Stomach smooth muscle (tissue), 2 donors: ENCODE measurements around the gene CCDC150.
"Not testable (repeated sequence)": the region's sequence is repeated elsewhere in the genome, so short reads cannot be mapped to it uniquely, and the experiment has no call there.

Source experiments
- H3K27ac ChIP-seq: one replicate; pipeline ENCODE4 v1.7.0; 2013; ENCODE audit warnings: mild to moderate bottlenecking, low read length, inconsistent platforms
- H3K27me3 ChIP-seq, 2 donors: one replicate each; pipeline ENCODE4 v1.7.0; 2013; ENCODE audit warnings: low read length in 2 of 2; ENCODE audit not compliant: insufficient read depth in 2 of 2, control insufficient read depth in 1 of 2
- H3K36me3 ChIP-seq, 2 donors: one replicate each; pipeline ENCODE4 v1.7.0; 2013; ENCODE audit warnings: low read length in 2 of 2; ENCODE audit not compliant: control insufficient read depth in 2 of 2, insufficient read depth in 2 of 2
- H3K4me1 ChIP-seq: one replicate; pipeline ENCODE4 v1.7.0; 2013; ENCODE audit warnings: low read length; ENCODE audit not compliant: control insufficient read depth, insufficient read depth
- H3K4me3 ChIP-seq, 2 donors: one replicate each; pipeline ENCODE4 v1.7.0; 2013; ENCODE audit warnings: low read length in 2 of 2
- H3K9ac ChIP-seq, 2 donors: one replicate each; pipeline ENCODE4 v1.7.0; 2013; ENCODE audit warnings: low read length in 2 of 2, mild to moderate bottlenecking in 1 of 2
- H3K9me3 ChIP-seq, 2 donors: one replicate each; pipeline ENCODE4 v1.7.0; 2013; ENCODE audit warnings: low read length in 2 of 2; ENCODE audit not compliant: control insufficient read depth in 2 of 2
- donor health status: healthy.
- donor health status: Pancreatic carcinoma.

CCDC150 gene

GRCh38 chr2:196710056-196710455, 70.5 kb downstream of the CCDC150 start:
- H3K9me3 ChIP-seq, H3K27me3 ChIP-seq, H3K27ac ChIP-seq, H3K4me3 ChIP-seq, H3K36me3 ChIP-seq, H3K9ac ChIP-seq, H3K4me1 ChIP-seq: not testable (repeated sequence)

DNA sequence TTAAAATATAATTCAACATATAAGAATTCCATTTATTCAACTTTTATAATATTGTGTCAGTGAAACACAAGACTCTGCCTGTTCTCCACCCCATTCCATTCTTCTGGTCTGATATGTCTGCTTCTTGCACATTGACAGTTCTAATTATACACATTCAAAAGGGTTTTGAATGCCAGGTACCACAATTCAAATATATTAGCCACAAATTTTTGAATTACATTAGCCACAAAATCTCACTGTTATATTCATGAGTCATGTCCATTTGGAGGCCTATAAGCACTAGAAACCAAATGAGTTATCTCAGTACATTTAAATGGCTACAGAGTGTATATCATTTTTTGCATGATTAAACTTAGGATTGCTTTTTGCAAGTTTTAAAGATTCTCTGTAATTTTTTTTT, 72.1 kb downstream of the CCDC150 start:
- Histone ChIP-seq H3K9ac (no peak overlapping the region), H3K4me3 (no peak overlapping the region), H3K9me3 (peaks cover 0 to 4% of the 10 kb centered on the region in 2 donors), H3K36me3 (no peaks in the 10 kb centered on the region), H3K27me3 (no peaks in the 10 kb centered on the region), H3K27ac (no peak overlapping the region), H3K4me1 (no peaks in the 10 kb centered on the region)

DNA sequence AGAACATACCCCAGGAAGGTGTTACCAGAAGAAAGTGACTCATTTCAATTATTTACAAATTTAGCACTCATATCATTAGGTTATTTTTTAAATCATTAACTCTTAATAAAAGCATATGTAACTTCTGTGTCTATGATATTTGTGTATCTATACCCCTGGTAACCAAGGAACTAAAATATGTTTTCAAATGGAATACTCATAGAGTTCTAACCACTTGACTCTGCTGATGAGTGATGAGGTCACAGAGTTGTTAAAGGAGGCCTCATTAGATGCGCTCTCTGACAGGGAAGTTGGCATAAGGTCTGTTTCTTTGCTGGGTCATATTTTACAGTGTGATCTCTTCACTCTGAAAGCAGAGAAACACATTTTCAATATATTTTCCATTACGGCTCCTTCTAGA, 73.4 kb downstream of the CCDC150 start:
- Histone ChIP-seq H3K4me1 (no peaks in the 10 kb centered on the region), H3K27me3 (no peaks in the 10 kb centered on the region), H3K9ac (no peak overlapping the region), H3K36me3 (no peaks in the 10 kb centered on the region), H3K27ac (no peak overlapping the region), H3K9me3 (peaks cover 0 to 4% of the 10 kb centered on the region in 2 donors), H3K4me3 (no peak overlapping the region)

DNA sequence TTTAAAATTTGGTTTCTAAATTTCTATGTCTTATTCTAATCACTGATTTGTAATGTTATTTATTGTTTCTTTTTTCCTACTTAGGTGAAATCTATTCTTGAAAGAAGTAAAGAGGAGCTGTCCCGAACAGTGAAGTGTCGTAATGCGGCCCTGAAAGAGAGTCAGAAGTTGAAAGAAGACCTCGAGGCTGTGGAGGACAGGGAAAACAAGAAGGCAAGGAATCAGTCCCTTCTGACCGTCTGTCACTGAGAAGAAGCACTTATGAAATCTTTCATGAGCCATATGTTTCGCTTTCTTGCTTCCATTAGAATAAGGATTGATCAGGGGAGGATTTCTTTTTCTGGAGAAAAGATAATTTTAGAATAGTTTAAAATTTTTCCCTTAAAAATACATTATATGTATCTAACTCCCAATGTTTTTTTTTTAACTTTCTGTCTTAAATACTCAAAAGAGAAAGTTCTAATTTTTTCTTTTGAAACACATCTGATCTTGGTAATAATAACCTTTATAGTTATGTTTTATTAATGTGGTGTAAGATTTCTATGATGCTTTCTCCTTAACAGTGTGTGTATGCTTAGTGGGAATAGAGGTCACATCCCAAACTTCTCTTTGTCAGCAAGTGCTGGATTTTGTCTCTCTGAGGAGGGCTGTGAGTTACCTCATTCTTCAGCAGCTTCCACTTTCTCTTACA, 79.0 kb downstream of the CCDC150 start:
- no peaks in the 10 kb centered on the region for H3K36me3 ChIP-seq
- no peaks in the 10 kb centered on the region for H3K4me1 ChIP-seq
- no peak overlapping the region for H3K27ac ChIP-seq
- H3K9me3 ChIP-seq = no peaks in the 10 kb centered on the region
- no peak overlapping the region for H3K9ac ChIP-seq
- H3K4me3 ChIP-seq = no peak overlapping the region
- no peaks in the 10 kb centered on the region for H3K27me3 ChIP-seq

DNA sequence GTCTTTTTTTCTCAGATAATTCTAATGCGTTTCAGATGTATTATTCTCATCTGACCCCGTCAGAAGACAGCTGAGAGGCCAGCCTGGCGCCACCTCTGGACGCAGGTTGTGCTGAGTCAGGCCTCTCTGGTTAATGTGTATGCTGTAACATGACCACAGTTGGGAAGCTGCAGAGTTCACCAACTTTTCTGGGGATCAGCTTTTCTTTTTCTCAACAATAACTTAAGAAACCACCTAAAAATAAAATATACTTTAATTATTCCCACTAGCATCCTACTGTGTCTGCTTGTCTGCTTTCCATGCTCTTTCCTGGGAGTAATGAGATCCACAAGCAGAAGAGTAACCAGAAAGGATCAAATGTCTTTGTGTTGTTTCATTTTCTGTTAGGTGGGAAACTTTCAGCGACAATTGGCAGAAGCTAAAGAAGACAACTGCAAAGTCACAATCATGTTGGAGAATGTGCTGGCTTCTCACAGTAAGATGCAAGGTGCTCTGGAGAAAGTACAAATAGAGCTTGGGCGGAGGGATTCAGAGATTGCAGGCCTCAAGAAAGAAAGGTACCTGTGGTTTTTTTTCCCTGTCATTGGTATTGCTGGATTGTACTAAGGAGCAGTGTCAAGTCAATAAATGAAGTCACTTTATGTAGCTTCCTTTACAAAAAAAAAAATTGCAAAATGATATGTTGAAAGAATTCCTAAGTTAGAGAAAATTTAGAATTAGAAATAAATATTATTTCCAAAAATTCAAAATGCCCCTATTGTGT, 79.8 kb downstream of the CCDC150 start:
- Histone ChIP-seq H3K4me1 (no peaks in the 10 kb centered on the region), H3K27ac (no peak overlapping the region), H3K9ac (no peak overlapping the region), H3K27me3 (no peaks in the 10 kb centered on the region), H3K9me3 (no peaks in the 10 kb centered on the region), H3K36me3 (no peaks in the 10 kb centered on the region), H3K4me3 (no peak overlapping the region)

- Histone ChIP-seq H3K9ac (no peak overlapping the region), H3K27me3 (no peaks in the 10 kb centered on the region), H3K27ac (no peak overlapping the region), H3K4me3 (no peak overlapping the region), H3K4me1 (no peaks in the 10 kb centered on the region), H3K36me3 (no peaks in the 10 kb centered on the region), H3K9me3 (no peaks in the 10 kb centered on the region)
Observed at GRCh38 chr2:196723571-196723970, 84.1 kb downstream of the CCDC150 start.

DNA sequence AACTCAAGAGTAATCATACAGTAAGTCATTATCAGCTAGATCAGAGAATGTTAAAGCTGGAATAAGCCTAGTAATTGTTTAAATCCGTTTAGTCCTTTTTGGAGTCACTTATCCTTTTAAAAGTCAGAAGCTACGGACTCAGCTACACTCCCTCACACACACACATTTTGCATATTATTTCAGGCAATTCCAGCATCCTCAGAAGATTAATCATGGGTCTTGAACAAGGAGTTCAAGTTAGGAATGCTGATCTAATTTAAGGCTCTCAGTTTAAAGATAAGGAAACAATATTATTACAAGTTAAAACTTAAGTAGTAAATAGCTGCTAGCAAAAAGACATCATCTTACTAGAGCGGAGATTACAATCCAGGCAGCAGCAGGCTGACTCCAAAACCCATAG, 85.7 kb downstream of the CCDC150 start:
- Histone ChIP-seq H3K9ac (no peak overlapping the region), H3K4me1 (no peaks in the 10 kb centered on the region), H3K4me3 (no peak overlapping the region), H3K36me3 (no peaks in the 10 kb centered on the region), H3K9me3 (no peaks in the 10 kb centered on the region), H3K27ac (no peak overlapping the region), H3K27me3 (no peaks in the 10 kb centered on the region)

DNA sequence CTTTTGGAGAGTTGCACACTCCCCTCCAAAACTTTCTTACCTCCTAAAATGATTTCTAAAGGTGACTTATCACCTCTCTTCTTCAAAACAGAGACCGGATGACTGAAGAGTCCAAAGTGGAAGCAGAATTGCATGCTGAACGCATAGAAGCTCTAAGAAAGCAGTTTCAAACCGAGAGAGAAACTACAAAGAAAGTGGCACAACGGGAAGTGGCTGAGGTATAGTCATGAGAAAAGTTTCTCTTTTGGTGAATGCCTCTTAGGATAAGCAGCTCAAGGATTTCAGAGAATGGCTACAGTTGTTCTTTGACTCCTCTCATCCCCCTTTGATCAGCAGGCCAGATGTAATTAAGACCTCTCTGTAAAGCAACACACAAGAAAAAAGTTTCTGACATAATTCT, 86.4 kb downstream of the CCDC150 start:
- H3K27ac ChIP-seq = no peak overlapping the region

DNA sequence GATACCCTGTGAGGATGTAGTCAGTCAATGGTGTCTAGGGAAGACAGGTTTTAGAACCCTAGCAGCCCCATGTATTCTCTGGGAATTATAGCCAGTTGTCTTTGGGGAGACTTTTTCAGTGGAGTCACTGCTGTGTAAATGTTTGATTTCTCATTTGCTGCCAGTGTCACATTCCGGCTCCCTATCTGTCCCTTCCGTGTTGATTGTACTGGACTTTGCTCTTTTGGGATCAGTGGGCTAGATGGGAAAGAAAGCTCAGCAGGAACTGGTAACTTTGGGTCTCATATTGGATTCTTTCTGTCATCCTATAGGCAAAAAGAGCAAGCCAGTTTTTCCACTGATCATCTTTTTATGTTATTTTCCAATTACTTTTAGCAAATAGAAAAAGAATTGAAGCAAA, 89.9 kb downstream of the CCDC150 start:
- no peak overlapping the region for H3K27ac ChIP-seq
- H3K9me3 ChIP-seq = no peaks in the 10 kb centered on the region
- H3K9ac ChIP-seq = no peak overlapping the region
- H3K27me3 ChIP-seq = no peaks in the 10 kb centered on the region
- no peaks in the 10 kb centered on the region for H3K36me3 ChIP-seq
- H3K4me3 ChIP-seq = no peak overlapping the region
- no peaks in the 10 kb centered on the region for H3K4me1 ChIP-seq

More for the DNA sequence above, 86.4 kb downstream of the CCDC150 start:
- Histone ChIP-seq H3K27me3 (no peaks in the 10 kb centered on the region), H3K9me3 (no peaks in the 10 kb centered on the region), H3K9ac (no peak overlapping the region), H3K36me3 (no peaks in the 10 kb centered on the region), H3K4me3 (no peak overlapping the region), H3K4me1 (no peaks in the 10 kb centered on the region)

- H3K27ac ChIP-seq, H3K27me3 ChIP-seq, H3K36me3 ChIP-seq, H3K4me1 ChIP-seq, H3K9ac ChIP-seq, H3K9me3 ChIP-seq, H3K4me3 ChIP-seq: not testable (repeated sequence)
Observed at GRCh38 chr2:196736646-196737045, 97.1 kb downstream of the CCDC150 start.

DNA sequence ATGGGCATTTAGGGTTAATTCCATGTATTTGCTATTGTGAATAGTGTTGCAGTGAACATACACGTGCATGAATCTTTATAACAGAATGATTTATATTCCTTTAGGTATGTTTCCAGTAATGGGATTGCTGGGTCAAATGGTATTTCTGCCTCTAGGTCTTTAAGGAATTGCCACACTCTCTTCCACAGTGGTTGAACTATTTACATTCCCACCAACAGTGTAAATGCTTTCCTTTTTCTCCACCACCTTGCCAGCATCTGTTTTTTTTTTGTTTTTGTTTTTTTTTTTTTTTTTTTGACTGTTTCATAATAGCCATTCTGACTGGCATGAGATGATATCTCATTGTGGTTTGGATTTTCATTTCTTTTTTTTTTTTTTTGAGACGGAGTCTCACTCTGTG, 97.5 kb downstream of the CCDC150 start:
- Histone ChIP-seq H3K4me1 (no peaks in the 10 kb centered on the region), H3K9ac (no peak overlapping the region), H3K4me3 (no peak overlapping the region), H3K27ac (no peak overlapping the region), H3K27me3 (no peaks in the 10 kb centered on the region), H3K9me3 (no peaks in the 10 kb centered on the region), H3K36me3 (no peaks in the 10 kb centered on the region)
